NB4 (cell line): Measurements from ENCODE around the gene HAUS7.

Source experiments
- CTCF ChIP-seq: IDR thresholded peaks from one replicate; pipeline ENCODE4 v1.5.1; 2012; ENCODE audit warnings: low read depth, low read length
- MAX ChIP-seq: IDR thresholded peaks from 2 replicates; pipeline ENCODE4 v1.6.1; 2011; ENCODE audit warnings: low read depth, low read length
- POLR2A ChIP-seq: IDR thresholded peaks from 2 replicates; pipeline ENCODE4 v1.6.1; 2011; ENCODE audit warnings: mild to moderate bottlenecking; ENCODE audit not compliant: insufficient read length; ENCODE audit errors: extremely low read depth

GRCh38 chrX:153456704-153457103 is 13.7 kb downstream of the HAUS7 start:
- TF ChIP-seq CTCF (no peak), MAX (no peak), POLR2A (no peak)
